ENCODE data around the gene PCCA.

- TF ChIP-seq PATZ1 (CRISPR knock-in tag; IDR thresholded peaks at IDR 0.05; ENCODE audit: borderline replicate concordance) = no peak
- no peak for TF ChIP-seq OSR1 (CRISPR knock-in tag; IDR thresholded peaks at IDR 0.05)
- no peak for TF ChIP-seq ZFP3 (CRISPR knock-in tag; IDR thresholded peaks at IDR 0.05)
- TF ChIP-seq RARB (CRISPR knock-in tag; IDR thresholded peaks at IDR 0.05) = no peak
- TF ChIP-seq ESRRG (CRISPR knock-in tag; IDR thresholded peaks at IDR 0.05) = no peak
- TF ChIP-seq CSRNP3 (CRISPR knock-in tag; IDR thresholded peaks at IDR 0.05) = no peak
- no peak for TF ChIP-seq ARNTL (CRISPR knock-in tag; IDR thresholded peaks at IDR 0.05; ENCODE audit: borderline replicate concordance, low read depth)
- no peak for TF ChIP-seq CREB5 (CRISPR knock-in tag; IDR thresholded peaks at IDR 0.05; ENCODE audit: low read depth)
- no peak for TF ChIP-seq SNAI2 (CRISPR knock-in tag; IDR thresholded peaks at IDR 0.05)
- TF ChIP-seq TSHZ2 (CRISPR knock-in tag; IDR thresholded peaks at IDR 0.05) = no peak
- TF ChIP-seq ZFP30 (CRISPR knock-in tag; IDR thresholded peaks at IDR 0.05) = no peak
- no peak for TF ChIP-seq GLIS3 (CRISPR knock-in tag; IDR thresholded peaks at IDR 0.05)
- TF ChIP-seq ZNF8 (CRISPR knock-in tag; IDR thresholded peaks at IDR 0.05) = no peak
Observed at GRCh38 chr13:100069278-100069677, 19.6 kb upstream of the PCCA start.

All from SK-N-SH treated with all-trans-retinoic acid at 6 μM for 48 hours (cell line).